ENCODE data around the gene IRS4. TPM values are rescaled to one million over a fixed set of nuclear protein-coding genes. Genes with fewer than 3 reads are reported as not detected.
A peak's percentile ranks its signal among the peaks of the same experiment; 100 is the strongest.

IRS4 gene
- total RNA-seq, 6 donors from 2014 or later = 0.11 to 1.0 (median 0.30) TPM; not detected in 1

DNA sequence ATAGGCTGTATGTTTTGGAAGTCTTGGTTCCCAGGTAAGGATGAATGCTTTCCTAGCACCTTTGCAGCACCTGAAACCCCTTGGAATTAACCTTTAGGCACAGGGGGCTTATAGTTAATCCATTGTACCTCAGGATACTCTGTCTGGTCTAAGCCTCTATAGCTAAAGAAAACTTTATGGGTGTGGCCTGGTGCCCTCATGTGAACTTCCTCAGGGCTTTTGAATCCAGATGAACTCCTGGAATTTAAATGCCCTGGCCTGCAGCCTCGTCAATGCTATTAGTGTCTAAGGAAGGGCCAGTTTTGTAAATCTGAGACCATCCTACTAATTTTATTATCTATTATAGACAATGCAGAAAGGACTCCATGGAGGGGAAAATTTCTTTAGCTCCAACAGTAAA lies 33.8 kb downstream of the IRS4 start:
- H3K27me3 ChIP-seq = no peaks in the 10 kb centered on the region
- H3K4me3 ChIP-seq = no peak overlapping the region
- 33% methylated on average over 1 of the region's 1 CpG for WGBS, 2 donors
- DNase-seq = no peak
- no peaks in the 10 kb centered on the region for H3K9me3 ChIP-seq
- ATAC-seq (ENCODE audit: low FRiP score in 2 of 2) = no peak
- no peaks in the 10 kb centered on the region for H3K36me3 ChIP-seq
- TF ChIP-seq EP300 (IDR thresholded peaks at IDR 0.05) (no peak), POLR2AphosphoS5 (IDR thresholded peaks at IDR 0.05) (no peak), POLR2A (IDR thresholded peaks at IDR 0.05) (no peak)
- TF ChIP-seq, protein P1, sequence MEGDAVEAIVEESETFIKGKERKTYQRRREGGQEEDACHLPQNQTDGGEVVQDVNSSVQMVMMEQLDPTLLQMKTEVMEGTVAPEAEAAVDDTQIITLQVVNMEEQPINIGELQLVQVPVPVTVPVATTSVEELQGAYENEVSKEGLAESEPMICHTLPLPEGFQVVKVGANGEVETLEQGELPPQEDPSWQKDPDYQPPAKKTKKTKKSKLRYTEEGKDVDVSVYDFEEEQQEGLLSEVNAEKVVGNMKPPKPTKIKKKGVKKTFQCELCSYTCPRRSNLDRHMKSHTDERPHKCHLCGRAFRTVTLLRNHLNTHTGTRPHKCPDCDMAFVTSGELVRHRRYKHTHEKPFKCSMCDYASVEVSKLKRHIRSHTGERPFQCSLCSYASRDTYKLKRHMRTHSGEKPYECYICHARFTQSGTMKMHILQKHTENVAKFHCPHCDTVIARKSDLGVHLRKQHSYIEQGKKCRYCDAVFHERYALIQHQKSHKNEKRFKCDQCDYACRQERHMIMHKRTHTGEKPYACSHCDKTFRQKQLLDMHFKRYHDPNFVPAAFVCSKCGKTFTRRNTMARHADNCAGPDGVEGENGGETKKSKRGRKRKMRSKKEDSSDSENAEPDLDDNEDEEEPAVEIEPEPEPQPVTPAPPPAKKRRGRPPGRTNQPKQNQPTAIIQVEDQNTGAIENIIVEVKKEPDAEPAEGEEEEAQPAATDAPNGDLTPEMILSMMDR (IDR thresholded peaks at IDR 0.05) = no peak
- H3K27ac ChIP-seq = no peak overlapping the region
- H3K4me1 ChIP-seq = no peaks in the 10 kb centered on the region

DNA sequence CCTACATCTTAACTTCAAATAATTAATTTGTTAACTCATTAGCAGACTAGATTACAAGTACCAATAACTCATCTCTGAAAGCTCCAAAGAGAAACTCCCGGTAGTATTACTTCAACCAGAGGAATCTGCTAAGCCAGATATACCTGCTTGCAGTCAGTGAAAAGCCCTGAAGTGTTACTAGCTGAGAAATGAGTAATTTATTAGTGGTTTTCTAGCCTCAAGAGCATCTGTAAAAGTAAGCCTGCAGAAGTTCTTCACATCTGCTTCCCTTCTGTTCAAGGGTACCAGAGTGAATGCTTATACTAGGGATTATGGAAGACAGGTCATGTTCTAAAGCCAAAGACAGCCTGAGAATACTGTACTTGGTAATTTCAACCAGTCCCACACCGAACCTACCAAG lies 34.7 kb downstream of the IRS4 start:
- DNase-seq (no peak), ATAC-seq (ENCODE audit: low FRiP score in 2 of 2) (no peak)
- H3K27me3 ChIP-seq = no peaks in the 10 kb centered on the region
- no peak for TF ChIP-seq EP300 (IDR thresholded peaks at IDR 0.05)
- TF ChIP-seq POLR2A (IDR thresholded peaks at IDR 0.05) = no peak
- no peak for TF ChIP-seq POLR2AphosphoS5 (IDR thresholded peaks at IDR 0.05)
- TF ChIP-seq, protein P1 (IDR thresholded peaks at IDR 0.05) = no peak
- H3K4me3 ChIP-seq = no peak overlapping the region
- 60 to 92% methylated on average over 1 to 2 of the region's 2 CpGs for WGBS, 2 donors
- no peaks in the 10 kb centered on the region for H3K36me3 ChIP-seq
- H3K27ac ChIP-seq = no peak overlapping the region
- no peaks in the 10 kb centered on the region for H3K9me3 ChIP-seq
- no peaks in the 10 kb centered on the region for H3K4me1 ChIP-seq

DNA sequence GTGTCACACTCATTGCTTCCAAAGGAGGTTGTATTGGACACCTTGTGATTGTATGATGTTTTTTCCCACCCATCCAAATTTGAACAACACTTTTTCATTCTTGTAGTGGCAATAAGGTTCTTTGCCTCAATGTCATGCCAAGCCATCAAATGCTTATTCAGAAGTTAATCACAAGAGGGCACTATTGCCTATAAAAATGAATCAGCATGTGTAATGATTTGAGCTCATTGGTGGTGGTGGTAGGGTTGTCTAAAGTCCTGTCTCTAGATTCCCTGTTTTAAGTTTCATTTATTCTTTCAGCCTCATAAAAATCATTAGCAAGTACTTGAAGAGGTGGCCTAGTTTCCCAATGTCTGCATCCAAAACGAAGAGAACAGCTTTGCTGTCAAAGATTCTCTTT lies 37.0 kb downstream of the IRS4 start:
- ATAC-seq (ENCODE audit: low FRiP score in 2 of 2) = no peak

DNA sequence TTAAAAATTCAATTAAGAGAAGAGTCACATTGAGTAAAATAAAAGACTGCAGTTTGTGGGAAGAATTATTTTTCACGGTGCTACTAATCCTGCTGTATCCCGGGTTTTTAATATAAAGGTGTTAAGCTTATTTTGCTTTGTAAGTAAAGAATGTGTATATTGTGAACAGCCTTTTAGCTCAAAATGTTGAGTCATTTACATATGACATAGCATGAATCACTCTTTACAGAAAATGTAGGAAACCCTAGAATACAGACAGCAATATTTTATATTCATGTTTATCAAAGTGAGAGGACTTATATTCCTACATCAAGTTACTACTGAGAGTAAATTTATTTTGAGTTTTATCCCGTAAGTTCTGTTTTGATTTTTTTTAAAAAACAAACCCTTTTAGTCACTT lies 39.7 kb downstream of the IRS4 start:
- 83 to 88% methylated on average over 3 of the region's 3 CpGs for WGBS, 2 donors
- no peaks in the 10 kb centered on the region for H3K4me1 ChIP-seq
- no peaks in the 10 kb centered on the region for H3K27me3 ChIP-seq
- H3K9me3 ChIP-seq = no peaks in the 10 kb centered on the region
- H3K4me3 ChIP-seq = no peak overlapping the region
- H3K36me3 ChIP-seq = no peaks in the 10 kb centered on the region
- H3K27ac ChIP-seq = no peak overlapping the region
- ATAC-seq (ENCODE audit: low FRiP score in 2 of 2) (no peak), DNase-seq (no peak)
- TF ChIP-seq POLR2AphosphoS5 (IDR thresholded peaks at IDR 0.05) = no peak
- no peak for TF ChIP-seq POLR2A (IDR thresholded peaks at IDR 0.05)
- TF ChIP-seq EP300 (IDR thresholded peaks at IDR 0.05) = no peak
- TF ChIP-seq, protein P1 (IDR thresholded peaks at IDR 0.05) = no peak

More for the DNA sequence above, 37.0 kb downstream of the IRS4 start:
- Histone ChIP-seq H3K4me3 (no peak overlapping the region), H3K36me3 (no peaks in the 10 kb centered on the region), H3K27ac (no peak overlapping the region), H3K4me1 (no peaks in the 10 kb centered on the region), H3K9me3 (no peaks in the 10 kb centered on the region), H3K27me3 (no peaks in the 10 kb centered on the region)
- no peak for DNase-seq
- TF ChIP-seq POLR2A (IDR thresholded peaks at IDR 0.05) = no peak
- no peak for TF ChIP-seq POLR2AphosphoS5 (IDR thresholded peaks at IDR 0.05)
- TF ChIP-seq, protein P1 (IDR thresholded peaks at IDR 0.05) = peak in 2 of 6 experiments; percentile 23 to 39
- TF ChIP-seq EP300 (IDR thresholded peaks at IDR 0.05) = no peak
- WGBS, 2 donors = 17 to 29% methylated on average over 1 of the region's 1 CpG

Measured in upper lobe of left lung (tissue), 6 donors.